Measurements from ENCODE around the gene DCXR. TPM values are rescaled to one million over a fixed set of nuclear protein-coding genes. Genes with fewer than 3 reads are reported as not detected.

Gene DCXR
- total RNA-seq, 1 donor from 2014 or later: 106 TPM

GRCh38 chr17:82008941-82009405, 28.5 kb downstream of the DCXR start:
- no peak for DNase-seq (ENCODE audit: extremely low spot score in 2 of 2)
- intact Hi-C loops (cut with DNase I): no loop called here
- Histone ChIP-seq H3K4me1 (peaks cover 55% of the 10 kb centered on the region), H3K9me3 (no peaks in the 10 kb centered on the region), H3K27ac (no peak overlapping the region), H3K36me3 (no peaks in the 10 kb centered on the region), H3K4me3 (no peak overlapping the region), H3K27me3 (no peaks in the 10 kb centered on the region)
- TF ChIP-seq CTCF (IDR thresholded peaks at IDR 0.05) (no peak), POLR2AphosphoS5 (IDR thresholded peaks at IDR 0.05; ENCODE audit: insufficient read depth in 1 of 2, low read depth in 1 of 2) (no peak), POLR2A (IDR thresholded peaks at IDR 0.05) (no peak)

- TF ChIP-seq CTCF (IDR thresholded peaks at IDR 0.05) (no peak), POLR2A (IDR thresholded peaks at IDR 0.05) (no peak), POLR2AphosphoS5 (IDR thresholded peaks at IDR 0.05; ENCODE audit: insufficient read depth in 1 of 2, low read depth in 1 of 2) (no peak)
- Histone ChIP-seq H3K9me3 (no peaks in the 10 kb centered on the region), H3K4me1 (peaks cover 55% of the 10 kb centered on the region), H3K27ac (no peak overlapping the region), H3K27me3 (no peaks in the 10 kb centered on the region), H3K4me3 (no peak overlapping the region), H3K36me3 (no peaks in the 10 kb centered on the region)
- intact Hi-C loops (cut with DNase I): no loop called here
- DNase-seq (ENCODE audit: extremely low spot score in 2 of 2): no peak
These were observed 29.1 kb downstream of the DCXR start for GRCh38 chr17:82008258-82008940.

- Histone ChIP-seq H3K9me3 (no peaks in the 10 kb centered on the region), H3K27ac (no peak overlapping the region), H3K36me3 (no peaks in the 10 kb centered on the region), H3K4me1 (peaks cover 55% of the 10 kb centered on the region), H3K27me3 (no peaks in the 10 kb centered on the region), H3K4me3 (no peak overlapping the region)
- DNase-seq (ENCODE audit: extremely low spot score in 2 of 2): no peak
- intact Hi-C loops (cut with DNase I): no loop called here
- TF ChIP-seq CTCF (IDR thresholded peaks at IDR 0.05) (no peak), POLR2A (IDR thresholded peaks at IDR 0.05) (no peak), POLR2AphosphoS5 (IDR thresholded peaks at IDR 0.05; ENCODE audit: insufficient read depth in 1 of 2, low read depth in 1 of 2) (no peak)
These were observed 29.8 kb downstream of the DCXR start for GRCh38 chr17:82007495-82008257.

DNA sequence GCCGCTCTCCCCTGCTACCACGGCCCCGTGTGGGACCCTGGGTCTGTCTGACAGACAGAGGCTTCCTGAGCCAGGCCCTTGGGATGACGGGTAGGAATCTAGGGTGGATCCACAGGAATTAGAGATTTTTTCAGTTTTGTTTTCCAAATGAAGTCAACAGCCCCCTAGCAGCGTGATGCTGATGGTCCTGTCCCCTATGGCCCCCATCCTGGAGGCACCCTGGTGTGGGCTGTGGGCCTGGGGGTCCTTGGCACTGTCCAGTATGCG, 30.3 kb downstream of the DCXR start:
- DNase-seq (ENCODE audit: extremely low spot score in 2 of 2): no peak
- H3K9me3 ChIP-seq: no peaks in the 10 kb centered on the region
- intact Hi-C loops (cut with DNase I): no loop called here
- H3K36me3 ChIP-seq: no peaks in the 10 kb centered on the region
- no peak overlapping the region for H3K4me3 ChIP-seq
- TF ChIP-seq POLR2A (IDR thresholded peaks at IDR 0.05) (no peak), CTCF (IDR thresholded peaks at IDR 0.05) (no peak), POLR2AphosphoS5 (IDR thresholded peaks at IDR 0.05; ENCODE audit: insufficient read depth in 1 of 2, low read depth in 1 of 2) (no peak)
- no peaks in the 10 kb centered on the region for H3K27me3 ChIP-seq
- peaks cover 53% of the 10 kb centered on the region for H3K4me1 ChIP-seq
- no peak overlapping the region for H3K27ac ChIP-seq
